Prostate gland (tissue), 2 donors: Measurements from ENCODE around the gene RNF169.

Source experiments
- POLR2A ChIP-seq: fragments of 450-650 bp; IDR thresholded peaks from one replicate; pipeline ENCODE4 v1.6.1; 2016; ENCODE audit warnings: antibody characterized with exemption, mild to moderate bottlenecking
- POLR2AphosphoS5 ChIP-seq: sonication (generic); formaldehyde crosslinking; IDR thresholded peaks from one replicate; pipeline ENCODE4 v1.6.1; 2017; ENCODE audit warnings: antibody characterized with exemption
- TF ChIP-seq, protein P1 (sequence below), 4 experiments: fragments of 200-600 bp in 2 of 4; fragments of 450-650 bp in 2 of 4; sonication (generic) in 2 of 4; IDR thresholded peaks; 1 replicate in 3 of 4; 2 replicates in 1 of 4; pipeline ENCODE4 v1.5.1; 2016 to 2019; ENCODE audit warnings: antibody characterized with exemption in 4 of 4, mild to moderate bottlenecking in 2 of 4, moderate library complexity in 2 of 4

DNA sequence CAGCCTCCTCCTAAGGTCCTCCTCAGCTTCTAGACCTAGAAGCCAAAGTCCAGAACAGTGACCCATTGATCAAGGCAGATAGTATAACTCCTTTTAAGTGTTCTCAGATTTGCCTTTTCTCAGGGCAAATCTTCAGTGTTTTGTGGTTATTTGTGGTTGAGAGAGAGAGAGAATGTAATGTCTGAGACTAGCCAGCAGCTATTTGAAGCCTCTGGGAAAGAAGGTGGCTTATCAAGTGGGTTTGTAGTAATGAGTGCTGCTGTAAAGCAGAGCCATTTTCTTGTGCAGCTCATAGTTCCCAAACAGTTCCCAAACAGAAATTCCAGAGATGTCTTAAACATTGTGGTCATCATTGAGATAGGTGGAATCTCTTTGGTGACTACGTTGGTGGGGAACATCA, 89.5 kb downstream of the RNF169 start:
- TF ChIP-seq, protein P1, sequence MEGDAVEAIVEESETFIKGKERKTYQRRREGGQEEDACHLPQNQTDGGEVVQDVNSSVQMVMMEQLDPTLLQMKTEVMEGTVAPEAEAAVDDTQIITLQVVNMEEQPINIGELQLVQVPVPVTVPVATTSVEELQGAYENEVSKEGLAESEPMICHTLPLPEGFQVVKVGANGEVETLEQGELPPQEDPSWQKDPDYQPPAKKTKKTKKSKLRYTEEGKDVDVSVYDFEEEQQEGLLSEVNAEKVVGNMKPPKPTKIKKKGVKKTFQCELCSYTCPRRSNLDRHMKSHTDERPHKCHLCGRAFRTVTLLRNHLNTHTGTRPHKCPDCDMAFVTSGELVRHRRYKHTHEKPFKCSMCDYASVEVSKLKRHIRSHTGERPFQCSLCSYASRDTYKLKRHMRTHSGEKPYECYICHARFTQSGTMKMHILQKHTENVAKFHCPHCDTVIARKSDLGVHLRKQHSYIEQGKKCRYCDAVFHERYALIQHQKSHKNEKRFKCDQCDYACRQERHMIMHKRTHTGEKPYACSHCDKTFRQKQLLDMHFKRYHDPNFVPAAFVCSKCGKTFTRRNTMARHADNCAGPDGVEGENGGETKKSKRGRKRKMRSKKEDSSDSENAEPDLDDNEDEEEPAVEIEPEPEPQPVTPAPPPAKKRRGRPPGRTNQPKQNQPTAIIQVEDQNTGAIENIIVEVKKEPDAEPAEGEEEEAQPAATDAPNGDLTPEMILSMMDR (IDR thresholded peaks at IDR 0.05), result no peak
- TF ChIP-seq POLR2A (no peak), POLR2AphosphoS5 (no peak)
